Endothelial cell of umbilical vein (primary cell): Measurements from ENCODE around the gene SORCS2. TPM values are rescaled to one million over a fixed set of nuclear protein-coding genes. Genes with fewer than 3 reads are reported as not detected.

Source experiments
- BruUV-seq: library from RNA; stranded (reverse); fragments of 400-500 nt; replicated peaks from 2 replicates; lab custom pipeline; 2021; lab: Mats Ljungman, UMichigan
- CTCF ChIA-PET: fragments of 300-600, 350-600 bp; sonication (Branson Sonifier 250); formaldehyde crosslinking; loops from one replicate; lab custom pipeline; 2021; ENCODE audit warnings: antibody characterized with exemption, inconsistent platforms; lab: Charles Lee
- POLR2A ChIA-PET: fragments of 300-600, 350-600 bp; sonication (Branson Sonifier 250); formaldehyde crosslinking; loops from one replicate; lab custom pipeline; 2021; ENCODE audit warnings: antibody characterized with exemption, inconsistent platforms; lab: Charles Lee
- DNase-seq: peaks from one replicate; pipeline ENCODE4 v3.0.0-alpha.2; 2011; ENCODE audit warnings: low read depth, low spot score
- FAIRE-seq: peaks from 2 replicates; lab custom pipeline; 2011; peaks lifted over from hg19 to GRCh38; lab: Jason Lieb, UNC
- H2AFZ ChIP-seq: 2 replicates; pipeline ENCODE4 v1.6.0; 2012; ENCODE audit warnings: low read depth, low read length, control low read depth, inconsistent platforms
- H3K27ac ChIP-seq: 2 replicates; pipeline ENCODE4 v1.5.1; 2011; ENCODE audit warnings: low read depth, mild to moderate bottlenecking, control low read depth, low read length, moderate library complexity; ENCODE audit not compliant: insufficient read depth
- H3K27me3 ChIP-seq, 2 experiments: 2 replicates each; pipeline versions ENCODE4 v1.6.0 to v1.6.1; 2011; ENCODE audit warnings: low read length in 2 of 2, mixed read lengths in 1 of 2; ENCODE audit not compliant: control insufficient read depth in 2 of 2, insufficient read depth in 2 of 2
- H3K36me3 ChIP-seq, 2 experiments: 2 replicates in 1 of 2; 3 replicates in 1 of 2; pipeline ENCODE4 v1.5.1; 2011; ENCODE audit warnings: low read length in 2 of 2, mild to moderate bottlenecking in 1 of 2, moderate library complexity in 1 of 2; ENCODE audit not compliant: control insufficient read depth in 2 of 2, insufficient read depth in 2 of 2; ENCODE audit errors: extremely low read depth in 1 of 2
- H3K4me1 ChIP-seq: 3 replicates; pipeline ENCODE4 v1.5.1; 2011; ENCODE audit warnings: mild to moderate bottlenecking, low read length; ENCODE audit not compliant: control insufficient read depth, insufficient read depth; ENCODE audit errors: extremely low read depth
- H3K4me2 ChIP-seq: 2 replicates; pipeline ENCODE4 v1.6.1; 2011; ENCODE audit warnings: low read length, control low read depth, mixed read lengths; ENCODE audit not compliant: insufficient read depth
- H3K4me3 ChIP-seq, 3 experiments: fragments of 200-600 bp in 1 of 3; sonication (generic), shearing (Covaris generic) in 1 of 3; replicated peaks in 1 of 3; 2 replicates each; pipeline ENCODE4 v1.5.1; 2011 to 2016; ENCODE audit warnings: control low read depth in 3 of 3, low read length in 3 of 3, mild to moderate bottlenecking in 2 of 3, inconsistent platforms in 1 of 3, low read depth in 1 of 3, moderate library complexity in 1 of 3; ENCODE audit not compliant: insufficient read depth in 1 of 3
- H3K79me2 ChIP-seq: 2 replicates; pipeline ENCODE4 v1.6.0; 2012; ENCODE audit warnings: low read length, inconsistent platforms; ENCODE audit not compliant: control insufficient read depth, insufficient read depth
- H3K9ac ChIP-seq: replicated peaks from 2 replicates; pipeline ENCODE3; 2011; ENCODE audit warnings: low read length, control low read depth; ENCODE audit not compliant: insufficient read depth; ENCODE audit errors: extremely low read depth
- H3K9me1 ChIP-seq: replicated peaks from 3 replicates; pipeline ENCODE4 v1.6.0; 2011; ENCODE audit warnings: mild to moderate bottlenecking, low read length; ENCODE audit not compliant: control insufficient read depth, insufficient read depth; ENCODE audit errors: extremely low read depth
- H3K9me3 ChIP-seq: replicated peaks from 2 replicates; pipeline ENCODE4 v1.5.1; 2012; ENCODE audit warnings: low read length, inconsistent platforms; ENCODE audit not compliant: control insufficient read depth, insufficient read depth
- H4K20me1 ChIP-seq: replicated peaks from 2 replicates; pipeline ENCODE3; 2011; ENCODE audit warnings: mild to moderate bottlenecking, low read length; ENCODE audit not compliant: control insufficient read depth, insufficient read depth; ENCODE audit errors: extremely low read depth
- CTCF ChIP-seq, 2 donors: IDR thresholded peaks; 1 replicate in 1 of 2; 2 replicates in 1 of 2; pipeline ENCODE4 v1.5.1; 2011; ENCODE audit warnings: low read length in 2 of 2, mild to moderate bottlenecking in 2 of 2, moderate library complexity in 2 of 2, control low read depth in 1 of 2, inconsistent platforms in 1 of 2, low read depth in 1 of 2; ENCODE audit not compliant: insufficient read depth in 1 of 2; ENCODE audit errors: extremely low read depth in 1 of 2
- EZH2 ChIP-seq: IDR thresholded peaks from 2 replicates; pipeline ENCODE4 v1.6.1; 2012; ENCODE audit warnings: borderline replicate concordance, low read depth, mild to moderate bottlenecking, moderate library complexity, low read length, inconsistent platforms; ENCODE audit not compliant: severe bottlenecking
- FOS ChIP-seq: IDR thresholded peaks from 2 replicates; pipeline ENCODE4 v1.6.1; 2011; ENCODE audit warnings: mild to moderate bottlenecking, low read length, moderate library complexity, borderline replicate concordance; ENCODE audit not compliant: insufficient read depth
- GATA2 ChIP-seq: IDR thresholded peaks from 2 replicates; pipeline ENCODE4 v1.7.0; 2011; ENCODE audit warnings: low read depth, mild to moderate bottlenecking, moderate library complexity, mixed read lengths, low read length; ENCODE audit not compliant: insufficient read length, insufficient read depth
- JUN ChIP-seq: IDR thresholded peaks from 2 replicates; pipeline ENCODE4 v1.6.1; 2011; ENCODE audit warnings: borderline replicate concordance, low read depth; ENCODE audit not compliant: insufficient read length, insufficient read depth
- MAX ChIP-seq: IDR thresholded peaks from 2 replicates; pipeline ENCODE4 v1.6.1; 2011; ENCODE audit not compliant: insufficient read depth, insufficient read length
- MYC ChIP-seq: IDR thresholded peaks from one replicate; pipeline ENCODE4 v1.6.1; 2011; ENCODE audit warnings: mild to moderate bottlenecking, low read depth, low read length
- POLR2A ChIP-seq: IDR thresholded peaks from 2 replicates; pipeline ENCODE4 v1.6.1; 2012; ENCODE audit warnings: low read depth, mild to moderate bottlenecking, control low read depth, low read length
- POLR2AphosphoS5 ChIP-seq: IDR thresholded peaks from 2 replicates; pipeline ENCODE4 v1.6.1; 2012; ENCODE audit warnings: low read depth, mild to moderate bottlenecking, control low read depth, low read length, moderate library complexity; ENCODE audit not compliant: insufficient read depth
- dilution Hi-C: fragments of 300-500 bp; cut with MboI; formaldehyde crosslinking; loops from one replicate; pipeline ENCODE4 v1.15.0; 2019; ENCODE audit warnings: low sequenced_read_pairs; ENCODE audit not compliant: extremely low pct_ligation_motif_present
- intact Hi-C: fragments of 100-400 bp; cut with micrococcal nuclease; formaldehyde crosslinking; loops from one replicate; pipeline ENCODE4 v1.10.0; 2022
- polyA plus RNA-seq, 4 experiments: library from polyadenylated mRNA; depleted of rRNA in 3 of 4; stranded (reverse) in 3 of 4; unstranded in 1 of 4; fragments of >200 nt; gene quantifications; 2 replicates each; pipeline versions ENCODE4 v1.2.1 to v1.2.3, GENCODE V29; 2011 to 2012; ENCODE audit warnings: missing spikeins in 1 of 4
- total RNA-seq: library from RNA; stranded (reverse); gene quantifications from 2 replicates; pipeline ENCODE4 v1.2.3, GENCODE V29; 2021

SORCS2 gene
- total and polyA plus RNA-seq, 2 donors (not counting 3 experiments of a cell fraction or from before 2014, with no cell fraction given), result not detected

GRCh38 chr4:7697343-7697742, 505.0 kb downstream of the SORCS2 start:
- no peak for FAIRE-seq
- intact Hi-C loops, result no loop called here
- Histone ChIP-seq H3K4me3 (no peak overlapping the region), H3K9ac (no peak overlapping the region), H3K4me1 (no peaks in the 10 kb centered on the region), H2AFZ (no peak overlapping the region), H3K4me2 (no peak overlapping the region), H3K36me3 (no peaks in the 10 kb centered on the region), H3K79me2 (no peaks in the 10 kb centered on the region), H3K27ac (no peak overlapping the region), H4K20me1 (no peaks in the 10 kb centered on the region), H3K9me3 (no peaks in the 10 kb centered on the region), H3K27me3 (no peaks in the 10 kb centered on the region), H3K9me1 (no peaks in the 10 kb centered on the region)
- TF ChIP-seq GATA2, result no peak
- TF ChIP-seq FOS, result no peak
- TF ChIP-seq EZH2, result no peak
- no peak for TF ChIP-seq POLR2A
- TF ChIP-seq MAX, result no peak
- no peak for TF ChIP-seq CTCF (IDR thresholded peaks at IDR 0.05; ENCODE audit: extremely low read depth in 1 of 2, insufficient read depth in 1 of 2, low read depth in 1 of 2, low read length in 2 of 2)
- TF ChIP-seq POLR2AphosphoS5, result no peak
- TF ChIP-seq MYC, result no peak
- TF ChIP-seq JUN, result no peak
- no TSS peak for BruUV-seq
- DNase-seq, result no peak
- CTCF ChIA-PET, result no interaction called here
- POLR2A ChIA-PET, result no interaction called here
- dilution Hi-C loops, result no loop called here
